ENCODE results near the gene SMARCA4.

The SMARCA4 gene

DNA sequence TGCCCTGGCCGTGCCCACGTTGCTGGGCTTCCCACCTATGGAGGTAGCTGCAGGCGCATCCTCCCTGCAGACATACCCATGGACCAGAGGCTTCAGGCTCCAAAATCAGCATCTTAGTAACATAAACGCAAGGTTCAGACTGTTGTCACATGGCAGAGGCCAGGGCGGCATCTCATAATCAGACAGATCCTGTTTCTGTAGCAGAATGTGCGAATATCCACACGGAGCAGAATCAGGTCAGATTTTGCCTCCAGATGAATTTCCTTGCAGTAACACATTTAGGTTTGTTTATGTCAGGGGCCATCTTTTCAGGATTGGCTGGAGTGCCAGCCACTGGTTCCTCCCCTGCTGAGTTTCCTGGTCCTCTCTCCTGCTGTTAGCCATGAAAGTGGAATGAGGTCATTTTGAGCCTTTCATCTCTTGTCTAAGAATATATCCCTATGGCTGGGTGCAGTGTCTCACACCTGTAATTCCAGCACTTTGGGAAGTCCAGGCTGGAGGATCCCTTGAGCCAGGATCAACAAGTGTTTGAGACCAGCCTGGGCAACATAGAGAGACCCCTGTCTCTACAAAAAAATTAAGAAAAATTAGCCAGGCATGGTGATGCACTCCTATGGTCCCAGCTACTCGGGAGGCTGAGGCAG lies 20.5 kb downstream of the SMARCA4 start:
- DNase-seq (ENCODE audit: low read depth) = no peak
- H3K4me3 ChIP-seq (ENCODE audit: control insufficient read depth, low read depth, low read length) = no peak overlapping the region
- TF ChIP-seq, protein P1, sequence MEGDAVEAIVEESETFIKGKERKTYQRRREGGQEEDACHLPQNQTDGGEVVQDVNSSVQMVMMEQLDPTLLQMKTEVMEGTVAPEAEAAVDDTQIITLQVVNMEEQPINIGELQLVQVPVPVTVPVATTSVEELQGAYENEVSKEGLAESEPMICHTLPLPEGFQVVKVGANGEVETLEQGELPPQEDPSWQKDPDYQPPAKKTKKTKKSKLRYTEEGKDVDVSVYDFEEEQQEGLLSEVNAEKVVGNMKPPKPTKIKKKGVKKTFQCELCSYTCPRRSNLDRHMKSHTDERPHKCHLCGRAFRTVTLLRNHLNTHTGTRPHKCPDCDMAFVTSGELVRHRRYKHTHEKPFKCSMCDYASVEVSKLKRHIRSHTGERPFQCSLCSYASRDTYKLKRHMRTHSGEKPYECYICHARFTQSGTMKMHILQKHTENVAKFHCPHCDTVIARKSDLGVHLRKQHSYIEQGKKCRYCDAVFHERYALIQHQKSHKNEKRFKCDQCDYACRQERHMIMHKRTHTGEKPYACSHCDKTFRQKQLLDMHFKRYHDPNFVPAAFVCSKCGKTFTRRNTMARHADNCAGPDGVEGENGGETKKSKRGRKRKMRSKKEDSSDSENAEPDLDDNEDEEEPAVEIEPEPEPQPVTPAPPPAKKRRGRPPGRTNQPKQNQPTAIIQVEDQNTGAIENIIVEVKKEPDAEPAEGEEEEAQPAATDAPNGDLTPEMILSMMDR (conservative IDR thresholded peaks at IDR 0.05; ENCODE audit: control insufficient read depth, insufficient read depth, low read depth, low read length) = no peak

DNA sequence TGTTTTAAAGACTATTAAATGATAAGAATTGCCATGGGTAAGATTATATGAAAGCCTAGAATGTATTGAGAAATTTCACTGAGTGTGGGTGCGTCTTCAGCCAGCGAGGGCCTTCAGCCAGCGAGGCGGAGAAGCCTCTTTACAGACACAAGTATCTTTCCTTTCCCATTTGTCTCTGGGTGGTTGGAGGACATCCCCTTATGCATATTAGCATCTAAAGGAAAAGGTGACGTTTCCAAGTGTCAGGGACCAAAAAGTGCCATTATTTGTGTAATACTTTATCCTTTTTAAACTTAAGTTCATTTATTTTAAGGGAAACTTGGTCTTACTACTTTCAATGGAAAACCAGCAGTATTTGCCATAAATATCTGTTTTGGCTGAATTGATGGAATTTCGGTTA lies 22.2 kb downstream of the SMARCA4 start:
- TF ChIP-seq, protein P1 (conservative IDR thresholded peaks at IDR 0.05; ENCODE audit: control insufficient read depth, insufficient read depth, low read depth, low read length) = no peak
- no peak for DNase-seq (ENCODE audit: low read depth)
- H3K4me3 ChIP-seq (ENCODE audit: control insufficient read depth, low read depth, low read length) = no peak overlapping the region

- DNase-seq (ENCODE audit: low read depth) = no peak
- TF ChIP-seq, protein P1 (conservative IDR thresholded peaks at IDR 0.05; ENCODE audit: control insufficient read depth, insufficient read depth, low read depth, low read length) = no peak
- H3K4me3 ChIP-seq (ENCODE audit: control insufficient read depth, low read depth, low read length) = no peak overlapping the region
Measured at GRCh38 chr19:10984166-10984735, 23.4 kb downstream of the SMARCA4 start.

GRCh38 chr19:10985502-10985901 lies 24.7 kb downstream of the SMARCA4 start:
- no peak for DNase-seq (ENCODE audit: low read depth)
- TF ChIP-seq, protein P1 (conservative IDR thresholded peaks at IDR 0.05; ENCODE audit: control insufficient read depth, insufficient read depth, low read depth, low read length) = no peak
- H3K4me3 ChIP-seq (ENCODE audit: control insufficient read depth, low read depth, low read length) = no peak overlapping the region

DNA sequence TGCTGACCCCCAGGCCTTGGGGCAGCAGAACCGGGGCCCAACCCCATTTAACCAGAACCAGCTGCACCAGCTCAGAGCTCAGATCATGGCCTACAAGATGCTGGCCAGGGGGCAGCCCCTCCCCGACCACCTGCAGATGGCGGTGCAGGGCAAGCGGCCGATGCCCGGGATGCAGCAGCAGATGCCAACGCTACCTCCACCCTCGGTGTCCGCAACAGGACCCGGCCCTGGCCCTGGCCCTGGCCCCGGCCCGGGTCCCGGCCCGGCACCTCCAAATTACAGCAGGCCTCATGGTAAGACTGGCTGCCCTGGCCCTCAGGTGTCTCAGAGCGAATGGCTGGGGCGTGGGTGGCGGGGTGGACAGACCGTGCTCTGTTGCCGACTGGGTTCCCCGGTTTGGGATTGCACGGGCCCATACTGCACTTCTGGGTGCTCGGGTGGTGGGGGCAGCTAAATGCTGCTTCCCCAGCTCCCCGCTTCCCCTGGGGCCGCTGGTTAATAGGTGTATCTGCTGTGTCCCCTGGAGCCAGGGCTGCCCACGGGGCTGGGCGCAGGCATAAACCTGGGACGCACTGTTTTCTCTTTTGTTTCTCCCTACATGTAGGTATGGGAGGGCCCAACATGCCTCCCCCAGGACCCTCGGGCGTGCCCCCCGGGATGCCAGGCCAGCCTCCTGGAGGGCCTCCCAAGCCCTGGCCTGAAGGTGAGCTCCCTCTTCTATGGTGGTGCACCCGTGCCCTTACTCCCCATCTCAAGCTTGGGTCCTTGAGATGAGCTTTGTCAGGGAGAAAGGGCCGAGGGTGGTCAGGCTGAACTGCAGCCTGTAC lies 25.7 kb downstream of the SMARCA4 start:
- H3K4me3 ChIP-seq (ENCODE audit: control insufficient read depth, low read depth, low read length) = no peak overlapping the region
- TF ChIP-seq, protein P1 (conservative IDR thresholded peaks at IDR 0.05; ENCODE audit: control insufficient read depth, insufficient read depth, low read depth, low read length) = no peak
- no peak for DNase-seq (ENCODE audit: low read depth)

DNA sequence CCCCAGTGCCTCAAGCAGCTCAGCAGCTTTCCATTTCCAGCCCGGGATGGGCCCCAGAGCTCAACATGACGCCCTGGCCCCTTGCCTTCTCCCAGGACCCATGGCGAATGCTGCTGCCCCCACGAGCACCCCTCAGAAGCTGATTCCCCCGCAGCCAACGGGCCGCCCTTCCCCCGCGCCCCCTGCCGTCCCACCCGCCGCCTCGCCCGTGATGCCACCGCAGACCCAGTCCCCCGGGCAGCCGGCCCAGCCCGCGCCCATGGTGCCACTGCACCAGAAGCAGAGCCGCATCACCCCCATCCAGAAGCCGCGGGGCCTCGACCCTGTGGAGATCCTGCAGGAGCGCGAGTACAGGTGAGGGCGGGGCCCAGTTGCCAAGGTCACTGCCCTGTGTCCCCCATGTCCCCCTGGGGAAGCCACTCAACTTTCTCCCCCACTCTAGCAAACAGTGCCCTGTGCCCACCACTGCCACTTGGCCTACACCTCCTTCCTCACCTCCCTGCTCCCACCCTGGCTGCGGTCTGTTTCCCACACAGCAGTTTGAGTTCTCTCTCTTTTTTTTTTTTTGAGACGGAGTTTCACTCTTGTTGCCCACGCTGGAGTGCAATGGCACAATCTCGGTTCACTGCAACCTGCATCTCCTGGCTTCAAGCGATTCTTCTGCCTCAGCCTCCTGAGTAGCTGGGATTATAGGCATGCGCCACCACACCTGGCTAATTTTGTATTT lies 26.9 kb downstream of the SMARCA4 start:
- H3K4me3 ChIP-seq (ENCODE audit: control insufficient read depth, low read depth, low read length) = no peak overlapping the region
- TF ChIP-seq, protein P1 (conservative IDR thresholded peaks at IDR 0.05; ENCODE audit: control insufficient read depth, insufficient read depth, low read depth, low read length) = no peak
- DNase-seq (ENCODE audit: low read depth) = no peak
